H7 (cell line): ENCODE measurements around the gene RERE. TPM values are rescaled to one million over a fixed set of nuclear protein-coding genes. Genes with fewer than 3 reads are reported as not detected.
A peak's percentile ranks its signal among the peaks of the same experiment; 100 is the strongest.
"Not testable (repeated sequence)": the region's sequence is repeated elsewhere in the genome, so short reads cannot be mapped to it uniquely, and the experiment has no call there.

Source experiments
- DNase-seq: peaks from one replicate; pipeline ENCODE4 v3.0.0; 2012
- H3K27me3 ChIP-seq: 2 replicates; pipeline ENCODE4 v1.6.0; 2011; ENCODE audit warnings: mild to moderate bottlenecking, low read length; ENCODE audit not compliant: control insufficient read depth, insufficient read depth
- H3K36me3 ChIP-seq: replicated peaks from 2 replicates; pipeline ENCODE4 v1.5.1; 2011; ENCODE audit warnings: low read length; ENCODE audit not compliant: control insufficient read depth, insufficient read depth
- H3K4me3 ChIP-seq: 2 replicates; pipeline ENCODE4 v1.5.1; 2011; ENCODE audit warnings: low read depth, mild to moderate bottlenecking, control low read depth, low read length, moderate library complexity; ENCODE audit not compliant: insufficient read depth
- total RNA-seq: library from RNA; depleted of rRNA; stranded (reverse); fragments of >200 nt; shearing (Covaris generic); gene quantifications from 2 replicates; pipeline ENCODE4 v1.2.3, GENCODE V29; 2014

RERE gene
- total RNA-seq, 1 experiment from 2014 or later, result 75.8 TPM

DNA sequence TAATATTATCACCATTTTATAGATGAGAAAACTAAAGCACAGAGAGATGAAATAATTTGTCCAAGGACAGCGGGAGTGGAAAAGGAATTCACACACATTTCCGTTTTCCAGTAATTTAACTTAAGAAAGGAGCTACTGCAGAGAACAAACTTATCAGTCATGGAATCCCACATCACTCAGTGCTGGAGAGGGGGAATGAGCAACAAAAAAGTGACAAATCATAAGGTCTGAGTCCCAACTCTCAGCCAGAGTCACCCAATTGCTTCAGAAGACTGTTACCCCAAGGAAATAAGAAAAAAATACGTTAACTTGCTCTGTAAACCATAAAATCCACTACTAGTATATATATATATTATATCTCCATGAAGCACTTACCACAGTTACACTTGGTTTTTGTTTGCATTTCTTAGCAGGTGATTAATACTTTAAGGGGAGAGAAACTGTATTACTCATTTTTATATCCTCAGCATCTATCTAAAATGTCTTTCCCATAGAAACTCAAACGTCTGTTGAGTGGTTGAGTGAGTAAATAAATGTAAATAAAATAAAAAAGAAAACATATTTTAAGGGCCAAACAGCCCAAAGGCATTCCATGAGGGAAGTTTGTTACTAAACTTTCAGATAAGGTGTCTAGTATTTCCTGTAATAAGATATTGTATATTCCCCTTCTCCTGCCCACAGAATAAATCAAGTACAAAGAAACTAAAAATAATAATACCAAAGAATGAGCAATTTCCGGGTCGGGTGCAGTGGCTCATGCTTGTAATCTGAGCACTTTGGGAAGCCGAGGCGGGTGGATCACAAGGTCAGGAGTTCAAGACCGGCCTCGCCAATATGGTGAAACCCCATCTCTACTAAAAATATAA lies 422.8 kb downstream of the RERE start:
- H3K27me3 ChIP-seq, result no peaks in the 10 kb centered on the region
- no peak overlapping the region for H3K4me3 ChIP-seq
- 0 out of 2 replicates have a peak, but pooled peaks cover 2% of the 10 kb centered on the region for H3K36me3 ChIP-seq
- no peak for DNase-seq

DNA sequence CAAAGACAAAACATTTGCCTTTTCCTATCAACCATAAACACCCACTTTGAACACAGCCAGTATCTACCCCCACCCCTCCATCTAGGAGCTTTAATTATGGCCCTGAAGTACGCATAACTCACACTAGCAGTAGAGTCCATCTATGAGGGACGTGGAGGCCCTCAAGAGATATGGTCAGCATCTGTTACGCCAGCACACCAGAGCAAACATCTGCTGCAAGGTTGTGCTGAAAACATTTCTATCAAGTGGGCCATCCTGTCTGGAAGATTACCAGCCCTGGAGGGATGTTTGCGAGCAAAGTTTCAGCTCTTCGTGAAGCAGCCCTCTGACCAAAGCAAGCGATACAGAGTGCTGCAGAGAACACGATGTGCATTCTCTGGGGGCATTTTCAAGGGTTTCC lies 424.9 kb downstream of the RERE start:
- H3K4me3 ChIP-seq, result no peak overlapping the region
- no peaks in the 10 kb centered on the region for H3K27me3 ChIP-seq
- 0 out of 2 replicates have a peak, but pooled peaks cover 3% of the 10 kb centered on the region for H3K36me3 ChIP-seq
- DNase-seq, result no peak

DNA sequence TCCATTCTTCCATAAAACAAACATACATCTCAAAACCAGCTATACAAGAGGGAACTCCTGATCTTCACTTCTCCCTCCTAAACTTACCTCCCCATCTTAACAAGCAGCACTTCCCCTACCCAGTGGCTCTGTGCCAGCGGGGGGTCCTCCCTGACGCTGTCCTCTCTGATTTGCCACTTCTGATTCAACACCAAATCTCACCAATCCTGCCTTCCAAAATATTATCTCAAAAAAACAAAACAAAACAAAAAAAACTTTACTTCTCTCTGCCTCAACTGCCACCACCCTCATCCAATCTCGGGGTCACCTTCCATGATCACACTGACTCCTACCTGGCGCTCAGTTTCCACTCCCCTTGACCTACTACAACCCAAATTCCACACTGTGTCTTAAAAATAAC lies 426.7 kb downstream of the RERE start:
- no peak for DNase-seq
- Histone ChIP-seq H3K4me3 (no peak overlapping the region), H3K27me3 (no peaks in the 10 kb centered on the region), H3K36me3 (0 out of 2 replicates have a peak, but pooled peaks cover 3% of the 10 kb centered on the region)

DNA sequence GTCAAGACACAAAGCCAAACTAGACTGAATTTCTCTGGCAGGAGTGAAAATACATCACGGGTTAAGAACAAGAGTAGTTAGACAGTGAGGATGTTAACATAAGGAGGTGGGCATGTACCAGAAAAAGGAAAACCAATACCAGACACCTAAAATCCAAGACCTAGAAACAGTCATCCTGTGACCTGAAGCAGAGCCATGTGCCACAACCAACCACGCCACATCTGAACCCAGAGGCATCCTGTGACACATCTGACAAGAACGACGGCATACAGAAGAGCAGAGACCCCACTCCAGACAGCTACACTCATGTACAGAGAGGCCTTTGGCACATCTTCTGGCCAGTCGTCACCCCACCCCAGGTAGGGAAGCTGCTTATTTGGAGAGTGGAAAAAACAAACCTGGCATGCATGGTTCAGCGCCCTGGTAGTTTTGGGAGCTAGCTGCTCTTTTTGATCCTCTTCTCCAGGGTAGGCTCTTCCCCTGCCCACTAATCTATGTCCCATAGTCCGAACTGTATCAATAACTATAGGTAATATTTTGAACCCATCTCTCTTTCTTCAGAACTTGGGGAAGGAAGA lies 427.4 kb downstream of the RERE start:
- H3K36me3 ChIP-seq, result 0 out of 2 replicates have a peak, but pooled peaks cover 3% of the 10 kb centered on the region
- no peak for DNase-seq
- H3K27me3 ChIP-seq, result no peaks in the 10 kb centered on the region
- H3K4me3 ChIP-seq, result no peak overlapping the region

DNA sequence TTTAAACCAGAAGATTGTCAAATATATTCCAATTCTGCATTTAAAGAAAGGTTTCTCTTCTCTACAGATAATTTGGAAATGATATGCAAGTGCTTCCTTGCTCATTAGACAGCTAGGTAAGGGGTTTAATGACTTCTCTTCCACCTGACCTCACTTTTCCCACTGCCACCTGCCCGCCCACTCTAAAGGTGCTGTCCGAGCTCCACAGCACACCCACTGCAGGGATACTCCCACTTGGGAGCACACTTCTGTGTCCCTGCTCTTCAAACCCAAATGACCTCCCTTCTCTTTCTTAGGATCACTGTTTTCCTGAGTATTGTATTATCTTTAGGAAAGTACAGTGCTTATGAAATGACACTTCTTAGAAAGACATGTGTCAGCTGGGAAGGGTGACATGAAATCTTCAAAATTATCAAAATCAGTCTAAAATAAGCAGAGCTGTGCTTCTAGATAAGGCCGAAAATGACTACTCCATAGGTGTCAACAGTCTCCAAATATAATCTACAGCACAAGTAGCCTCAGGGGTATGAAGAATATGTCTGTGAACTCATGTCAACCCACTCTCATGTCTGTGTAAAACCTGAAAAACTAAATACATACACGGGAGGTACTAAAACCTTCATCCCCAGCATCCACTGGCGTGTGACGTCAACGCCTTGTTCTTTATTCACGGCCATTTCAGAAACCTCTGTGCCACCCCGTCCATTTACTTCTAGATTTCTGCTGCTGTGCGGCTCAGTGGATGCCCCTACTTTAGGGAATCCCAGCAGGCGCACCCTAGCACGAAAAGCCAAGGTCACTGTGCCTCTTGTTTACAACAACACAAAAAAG lies 428.5 kb downstream of the RERE start:
- Histone ChIP-seq H3K4me3 (no peak overlapping the region), H3K36me3 (peaks cover 3% of the 10 kb centered on the region; the same call in 1 of the 2 replicates), H3K27me3 (no peaks in the 10 kb centered on the region)
- DNase-seq, result no peak

DNA sequence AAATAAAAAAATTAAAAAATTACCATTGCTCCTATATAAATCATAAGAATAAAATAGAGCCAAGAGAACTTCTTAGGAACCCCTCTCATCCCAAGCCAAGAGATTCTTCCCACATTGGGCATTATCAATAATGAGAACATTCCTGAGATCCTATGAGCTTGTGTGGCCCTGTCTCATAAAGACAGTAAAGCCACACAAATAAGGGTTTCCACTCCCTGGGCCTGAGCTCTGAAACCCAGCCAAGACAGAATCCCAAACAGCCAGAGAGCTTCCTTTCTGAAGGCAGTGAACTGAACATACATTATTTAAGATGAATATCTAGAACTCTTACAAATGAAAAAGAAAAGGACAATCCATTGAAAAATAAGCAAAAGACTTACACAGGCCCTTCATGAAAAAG lies 431.2 kb downstream of the RERE start:
- Histone ChIP-seq H3K4me3 (no peak overlapping the region), H3K27me3 (no peaks in the 10 kb centered on the region), H3K36me3 (peaks cover 3% of the 10 kb centered on the region; the same call in 1 of the 2 replicates)
- no peak for DNase-seq

DNA sequence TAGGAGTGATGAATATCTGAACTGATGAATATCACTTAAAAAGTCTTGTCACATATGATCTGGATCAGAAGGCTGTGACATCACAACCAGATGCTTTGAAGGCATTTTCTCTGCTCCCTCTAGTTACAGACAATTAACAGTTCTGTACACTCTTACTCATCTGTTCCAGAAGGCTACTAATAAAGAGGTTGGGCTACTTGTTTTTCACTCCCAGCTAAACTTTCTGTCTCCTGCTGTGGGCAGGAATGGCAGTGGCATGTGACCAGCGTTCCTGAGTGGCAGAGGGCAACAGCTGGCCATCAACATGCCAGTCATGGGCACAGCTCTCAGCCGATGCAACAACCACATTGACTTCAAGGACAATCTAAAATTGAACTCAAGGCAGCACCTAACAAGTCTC lies 432.9 kb downstream of the RERE start:
- no peak for DNase-seq
- no peak overlapping the region for H3K4me3 ChIP-seq
- H3K36me3 ChIP-seq, result peaks cover under 1% of the 10 kb centered on the region; the same call in 1 of the 2 replicates
- H3K27me3 ChIP-seq, result no peaks in the 10 kb centered on the region

DNA sequence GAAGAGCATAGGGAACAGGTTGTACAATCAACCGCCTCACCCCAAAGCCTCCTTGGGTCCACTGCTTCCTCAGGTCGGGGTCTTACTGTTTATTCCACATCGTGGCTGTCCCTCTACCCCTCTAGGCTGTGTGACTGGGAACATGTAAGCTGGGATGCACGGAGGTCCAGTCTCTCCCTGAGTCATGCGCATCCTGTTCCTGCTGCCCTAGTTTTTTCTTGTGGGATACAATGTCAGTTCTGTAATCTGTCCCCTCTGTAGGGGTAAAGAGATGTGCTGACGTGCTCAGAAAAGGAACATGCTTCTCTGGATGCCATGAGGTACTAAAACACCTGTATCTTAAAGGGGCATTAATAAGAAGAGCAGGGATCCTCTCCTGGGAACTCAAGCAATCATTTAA lies 433.4 kb downstream of the RERE start:
- H3K4me3 ChIP-seq, result no peak overlapping the region
- no peaks in the 10 kb centered on the region; the same call in 1 of the 2 replicates for H3K36me3 ChIP-seq
- no peaks in the 10 kb centered on the region for H3K27me3 ChIP-seq
- no peak for DNase-seq

DNA sequence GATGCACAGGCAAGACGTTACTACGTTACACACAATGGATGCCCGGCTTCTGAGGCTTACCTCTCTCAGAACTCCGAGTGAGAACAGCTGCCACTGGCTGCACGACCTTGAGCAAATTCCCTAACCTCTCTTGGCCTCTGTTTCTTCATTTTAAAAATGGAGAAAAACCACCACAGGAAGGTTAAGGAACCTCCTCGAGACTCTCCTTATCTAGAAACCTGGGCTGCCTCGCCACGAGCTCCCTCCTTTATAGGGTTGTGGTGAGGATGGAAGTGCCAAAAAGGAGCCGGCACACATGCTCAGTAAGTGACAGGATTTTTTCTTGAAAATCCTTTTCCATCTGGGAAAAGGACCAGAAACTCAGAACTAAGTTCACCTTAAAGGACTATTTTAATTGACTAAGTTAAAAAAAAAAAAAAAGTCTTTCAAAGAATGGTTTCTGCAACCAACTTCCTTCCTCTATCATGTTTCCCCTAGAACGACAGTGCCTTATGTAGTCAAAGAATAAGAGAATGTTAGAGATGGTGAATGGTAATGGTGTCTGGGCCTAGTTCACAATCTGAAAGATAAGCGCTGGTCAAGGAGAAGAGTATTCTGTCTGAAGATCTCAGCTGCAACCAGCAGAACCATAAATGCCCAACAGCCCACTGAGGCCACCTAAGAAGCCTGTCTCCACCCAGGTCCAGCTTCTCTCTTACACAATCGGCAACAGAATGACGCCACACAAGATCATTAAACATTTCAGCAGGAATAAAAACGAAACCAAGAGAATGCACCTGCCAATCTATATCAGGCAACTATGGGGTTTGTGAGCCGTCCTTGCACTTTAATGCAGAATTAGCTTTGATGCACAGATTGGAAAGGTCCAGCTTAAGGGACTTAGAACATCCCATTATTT lies 434.6 kb downstream of the RERE start:
- Histone ChIP-seq H3K27me3 (no peaks in the 10 kb centered on the region), H3K36me3 (no peaks in the 10 kb centered on the region; the same call in 1 of the 2 replicates), H3K4me3 (no peak overlapping the region)
- no peak for DNase-seq

DNA sequence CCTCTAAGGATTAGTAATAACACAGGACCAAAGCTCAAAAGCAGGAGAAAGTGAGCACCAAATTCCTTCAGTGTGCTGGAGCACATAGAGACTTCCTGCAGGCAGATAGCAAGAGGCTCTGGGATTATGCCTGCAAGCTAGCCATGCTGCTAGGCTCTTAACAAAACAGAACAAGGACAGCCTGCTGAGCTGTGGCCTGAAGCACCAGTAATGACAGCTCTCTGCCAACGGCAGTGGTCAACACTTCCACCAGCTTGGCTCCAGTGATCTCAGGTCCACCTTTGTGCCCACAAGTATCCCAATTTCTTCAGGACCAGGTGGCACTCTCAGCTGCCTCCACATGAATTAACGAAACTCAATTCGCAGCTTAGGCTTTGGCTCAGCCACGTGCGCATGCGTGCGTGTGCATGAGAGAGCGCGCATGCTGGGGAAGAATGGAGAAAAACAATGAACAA lies 435.4 kb downstream of the RERE start:
- DNase-seq, result peak; percentile 62
- H3K36me3 ChIP-seq, result no peaks in the 10 kb centered on the region; the same call in 1 of the 2 replicates
- no peak overlapping the region for H3K4me3 ChIP-seq
- H3K27me3 ChIP-seq, result no peaks in the 10 kb centered on the region

DNA sequence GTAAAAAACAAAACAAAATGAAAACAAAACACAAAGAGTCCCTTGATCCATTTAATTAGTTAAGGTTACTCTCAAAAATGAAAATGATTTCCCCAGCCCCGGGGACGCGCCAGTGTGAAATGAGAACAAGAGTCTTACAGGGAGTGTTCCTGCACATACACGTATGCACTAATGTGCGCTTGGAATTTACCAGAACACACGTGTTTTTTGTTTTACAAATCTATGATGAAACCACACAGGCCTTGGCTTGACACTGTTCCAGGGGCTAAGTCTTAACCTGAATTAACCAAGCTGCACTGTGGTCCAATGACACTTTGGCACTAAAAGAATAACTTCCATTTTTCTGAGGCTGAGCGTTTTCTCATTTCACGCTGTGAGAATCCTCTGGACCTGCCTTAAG lies 435.8 kb downstream of the RERE start:
- no peaks in the 10 kb centered on the region; the same call in 1 of the 2 replicates for H3K36me3 ChIP-seq
- no peaks in the 10 kb centered on the region for H3K27me3 ChIP-seq
- no peak for DNase-seq
- H3K4me3 ChIP-seq, result no peak overlapping the region

DNA sequence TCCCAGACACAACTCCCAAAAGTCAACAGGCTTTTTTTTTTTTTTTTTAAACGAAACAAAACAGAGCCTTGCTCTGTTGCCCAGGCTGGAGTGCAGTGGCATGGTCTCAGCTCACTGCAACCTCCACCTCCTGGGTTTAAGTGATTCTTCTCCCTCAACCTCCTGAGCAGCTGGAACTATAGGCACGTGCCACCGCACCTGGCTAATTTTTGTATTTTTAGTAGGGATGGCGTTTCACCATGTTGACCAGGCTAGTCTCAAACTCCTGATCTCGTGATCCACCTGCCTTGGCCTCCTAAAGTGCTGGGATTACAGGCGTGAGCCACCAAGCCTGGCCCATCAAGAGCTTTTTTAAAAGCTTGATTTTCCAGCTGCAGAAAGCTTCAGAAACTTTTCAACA lies 437.1 kb downstream of the RERE start:
- H3K36me3 ChIP-seq, H3K4me3 ChIP-seq, DNase-seq, H3K27me3 ChIP-seq: not testable (repeated sequence)

DNA sequence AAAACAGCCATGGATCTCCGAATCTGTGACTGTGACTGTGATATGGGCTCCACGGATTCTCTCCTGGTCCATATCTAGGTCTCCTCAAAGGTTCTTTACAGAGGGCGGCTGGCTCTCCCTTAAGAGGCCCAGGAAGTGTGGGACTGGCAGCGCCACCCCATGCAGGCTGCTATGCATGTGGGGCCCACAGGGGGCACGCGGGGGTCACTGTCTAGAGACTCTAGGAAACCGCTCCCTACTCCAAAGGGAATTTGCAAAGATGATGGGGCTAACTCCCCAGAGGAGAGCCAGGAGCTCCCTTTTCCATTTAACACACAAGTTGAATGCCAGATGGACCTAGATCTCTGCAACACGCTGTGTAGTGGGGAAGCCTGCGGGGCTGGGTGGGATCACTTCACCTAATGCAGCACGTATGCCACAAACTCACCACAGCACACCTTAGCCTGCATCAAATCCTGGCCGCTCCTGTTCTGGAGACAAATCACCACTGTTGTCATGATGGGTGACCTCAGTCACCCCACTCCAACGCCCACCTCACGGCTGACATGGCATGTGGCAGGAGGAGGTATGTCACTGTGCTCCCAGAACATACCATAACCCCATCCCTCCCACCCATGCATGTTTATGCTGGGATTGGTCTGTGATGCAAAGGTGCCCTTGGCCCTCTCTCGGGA lies 437.8 kb downstream of the RERE start:
- no peaks in the 10 kb centered on the region for H3K36me3 ChIP-seq
- no peaks in the 10 kb centered on the region for H3K27me3 ChIP-seq
- no peak overlapping the region for H3K4me3 ChIP-seq
- DNase-seq, result peak; percentile 47
